Stimulated activated naive CD8-positive, alpha-beta T cell treated with anti-CD3 and anti-CD28 coated beads, Interleukin-15, Interleukin-2, amounts not matched to agents 100 U/mL and 50 U/mL, for 24 hours (primary cell): Measurements from ENCODE around the gene CFAP77.
A peak's percentile ranks its signal among the peaks of the same experiment; 100 is the strongest.
"Not testable (repeated sequence)": the region's sequence is repeated elsewhere in the genome, so short reads cannot be mapped to it uniquely, and the experiment has no call there.

Experiments
- ATAC-seq: fragments of 150-1000 bp; cut with Tn5 transposase; one replicate; pipeline ENCODE4 v1.10.0; 2021
- DNase-seq: peaks from one replicate; pipeline ENCODE4 v3.0.0; 2021

The CFAP77 gene

GRCh38 chr9:132547976-132548730 is 138.1 kb downstream of the CFAP77 start:
- DNase-seq: no peak
- no peak for ATAC-seq

GRCh38 chr9:132548751-132549640 is 139.0 kb downstream of the CFAP77 start:
- no peak for ATAC-seq
- DNase-seq: no peak

- DNase-seq (no peak), ATAC-seq (no peak)
Observed at GRCh38 chr9:132551556-132551955, 141.5 kb downstream of the CFAP77 start.

- no peak for DNase-seq
- no peak for ATAC-seq
Observed at GRCh38 chr9:132552041-132552440, 142.0 kb downstream of the CFAP77 start.

GRCh38 chr9:132554755-132555154 is 144.7 kb downstream of the CFAP77 start:
- ATAC-seq (no peak), DNase-seq (no peak)

GRCh38 chr9:132555528-132555927 is 145.5 kb downstream of the CFAP77 start:
- no peak for ATAC-seq
- DNase-seq: no peak

GRCh38 chr9:132556235-132556634 is 146.2 kb downstream of the CFAP77 start:
- no peak for DNase-seq
- no peak for ATAC-seq

- no peak for ATAC-seq
- no peak for DNase-seq
Observed at GRCh38 chr9:132556714-132557113, 146.7 kb downstream of the CFAP77 start.

GRCh38 chr9:132557159-132557558 is 147.1 kb downstream of the CFAP77 start:
- DNase-seq (no peak), ATAC-seq (no peak)

GRCh38 chr9:132559711-132560110 is 149.7 kb downstream of the CFAP77 start:
- ATAC-seq (no peak), DNase-seq (no peak)

GRCh38 chr9:132560616-132561202 is 150.7 kb downstream of the CFAP77 start:
- DNase-seq (no peak), ATAC-seq (no peak)

GRCh38 chr9:132562306-132562573 is 152.2 kb downstream of the CFAP77 start:
- ATAC-seq (no peak), DNase-seq (no peak)

GRCh38 chr9:132564526-132564925 is 154.5 kb downstream of the CFAP77 start:
- DNase-seq: no peak
- ATAC-seq: no peak

GRCh38 chr9:132568787-132569186 is 158.8 kb downstream of the CFAP77 start:
- DNase-seq, ATAC-seq: not testable (repeated sequence)

- no peak for ATAC-seq
Observed at GRCh38 chr9:132571806-132572600, 162.0 kb downstream of the CFAP77 start.

GRCh38 chr9:132572921-132573320 is 162.9 kb downstream of the CFAP77 start:
- DNase-seq: no peak
- ATAC-seq: no peak

More at GRCh38 chr9:132571806-132572600, 162.0 kb downstream of the CFAP77 start:
- no peak for DNase-seq

- peak; percentile 77 for ATAC-seq
- peak; percentile 74 for DNase-seq
Observed at GRCh38 chr9:132575005-132575609, 165.1 kb downstream of the CFAP77 start.

- ATAC-seq: no peak
- no peak for DNase-seq
Observed at GRCh38 chr9:132575811-132576210, 165.8 kb downstream of the CFAP77 start.

GRCh38 chr9:132577119-132577518 is 167.1 kb downstream of the CFAP77 start:
- no peak for ATAC-seq
- DNase-seq: no peak

GRCh38 chr9:132578367-132578932 is 168.4 kb downstream of the CFAP77 start:
- ATAC-seq (no peak), DNase-seq (no peak)

GRCh38 chr9:132579427-132579798 is 169.4 kb downstream of the CFAP77 start:
- ATAC-seq: no peak
- DNase-seq: no peak
